NB4 (cell line): Measurements from ENCODE around the gene SLC23A3.

Experiments used
- CTCF ChIP-seq: IDR thresholded peaks from one replicate; pipeline ENCODE4 v1.5.1; 2012; ENCODE audit warnings: low read depth, low read length
- TF ChIP-seq, protein P1 (sequence below): IDR thresholded peaks from 2 replicates; pipeline ENCODE4 v1.6.1; 2011; ENCODE audit warnings: low read depth, low read length

- TF ChIP-seq, protein P1, sequence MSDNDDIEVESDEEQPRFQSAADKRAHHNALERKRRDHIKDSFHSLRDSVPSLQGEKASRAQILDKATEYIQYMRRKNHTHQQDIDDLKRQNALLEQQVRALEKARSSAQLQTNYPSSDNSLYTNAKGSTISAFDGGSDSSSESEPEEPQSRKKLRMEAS: no peak
- no peak for TF ChIP-seq CTCF
Observed at GRCh38 chr2:219140722-219141121, 29.1 kb downstream of the SLC23A3 start.
